ENCODE measurements around the gene SLC35B4.

- TF ChIP-seq CTCF (IDR thresholded peaks at IDR 0.05) (no peak), POLR2A (IDR thresholded peaks at IDR 0.05) (no peak)
Measured at GRCh38 chr7:134327896-134328295, 11.2 kb upstream of the SLC35B4 start.

All from uterus (tissue), 2 donors.